Dedifferentiated amniotic fluid mesenchymal stem cell (primary cell): ENCODE data around the gene KCNE5.
"Not testable (repeated sequence)": the region's sequence is repeated elsewhere in the genome, so short reads cannot be mapped to it uniquely, and the experiment has no call there.

ENCODE experiments used
- DNase-seq: peaks from one replicate; pipeline ENCODE4 v3.0.0-alpha.2; 2016; ENCODE audit errors: extremely low spot score

Gene KCNE5

GRCh38 chrX:109624641-109625616 lies at the start of gene KCNE5:
Gene KCNE5, minus strand, starts transcription at chrX:109625172. Its CDS starts 152 bp downstream, at chrX:109625020.
- no peak for DNase-seq

GRCh38 chrX:109672239-109672638 lies 47.3 kb upstream of the KCNE5 start:
- no peak for DNase-seq

- not testable (repeated sequence) for DNase-seq
Measured at GRCh38 chrX:109671170-109671569, 46.2 kb upstream of the KCNE5 start.

GRCh38 chrX:109667986-109668385 lies 43.0 kb upstream of the KCNE5 start:
- no peak for DNase-seq

GRCh38 chrX:109660435-109661143 lies 35.6 kb upstream of the KCNE5 start:
- no peak for DNase-seq

GRCh38 chrX:109658391-109658790 lies 33.4 kb upstream of the KCNE5 start:
- no peak for DNase-seq

GRCh38 chrX:109657364-109657763 lies 32.4 kb upstream of the KCNE5 start:
- not testable (repeated sequence) for DNase-seq

- DNase-seq = no peak
Measured at GRCh38 chrX:109656774-109657173, 31.8 kb upstream of the KCNE5 start.

- no peak for DNase-seq
Measured at GRCh38 chrX:109655502-109656201, 30.7 kb upstream of the KCNE5 start.

- DNase-seq = no peak
Measured at GRCh38 chrX:109654516-109655109, 29.6 kb upstream of the KCNE5 start.

- DNase-seq = not testable (repeated sequence)
Measured at GRCh38 chrX:109644671-109645070, 19.7 kb upstream of the KCNE5 start.

- DNase-seq = no peak
Measured at GRCh38 chrX:109643687-109644086, 18.7 kb upstream of the KCNE5 start.

GRCh38 chrX:109638158-109638557 lies 13.2 kb upstream of the KCNE5 start:
- DNase-seq = no peak

- not testable (repeated sequence) for DNase-seq
Measured at GRCh38 chrX:109637477-109637876, 12.5 kb upstream of the KCNE5 start.

GRCh38 chrX:109635146-109635545 lies 10.2 kb upstream of the KCNE5 start:
- no peak for DNase-seq

- DNase-seq = no peak
Measured at GRCh38 chrX:109632906-109633504, 8.0 kb upstream of the KCNE5 start.

GRCh38 chrX:109629310-109629709 lies 4.3 kb upstream of the KCNE5 start:
- DNase-seq = no peak

- no peak for DNase-seq
Measured at GRCh38 chrX:109626637-109627036, 1.7 kb upstream of the KCNE5 start.

GRCh38 chrX:109623997-109624396 lies 975 bp downstream of the KCNE5 start:
- no peak for DNase-seq

- DNase-seq = no peak
Measured at GRCh38 chrX:109622270-109622669, 2.7 kb downstream of the KCNE5 start.

GRCh38 chrX:109619771-109620170 lies 5.2 kb downstream of the KCNE5 start:
- DNase-seq = no peak
